HepG2 (cell line): ENCODE data around the gene ANAPC16. TPM values are rescaled to one million over a fixed set of nuclear protein-coding genes. Genes with fewer than 3 reads are reported as not detected.

Source experiments
- BORCS8-MEF2B ChIP-seq: sonication (generic); formaldehyde crosslinking; IDR thresholded peaks from 2 replicates; pipeline ENCODE4 v1.8.0; 2022; ENCODE audit warnings: mild to moderate bottlenecking, missing genetic modification reagents
- BRCA1 ChIP-seq: sonication (generic); formaldehyde crosslinking; IDR thresholded peaks from 2 replicates; pipeline ENCODE4 v1.4.0; 2020; ENCODE audit warnings: missing genetic modification reagents
- CBX5 ChIP-seq: sonication (generic); formaldehyde crosslinking; IDR thresholded peaks from 2 replicates; pipeline ENCODE4 v1.4.0; 2020; ENCODE audit warnings: missing genetic modification reagents, borderline replicate concordance
- FOXK1 ChIP-seq: sonication (generic); formaldehyde crosslinking; IDR thresholded peaks from 2 replicates; pipeline ENCODE4 v1.4.0; 2020; ENCODE audit warnings: low read depth, missing genetic modification reagents, borderline replicate concordance
- GFI1 ChIP-seq: sonication (generic); formaldehyde crosslinking; IDR thresholded peaks from 2 replicates; pipeline ENCODE4 v1.5.0; 2020; ENCODE audit warnings: missing genetic modification reagents, mild to moderate bottlenecking, borderline replicate concordance
- GPN1 ChIP-seq: sonication (generic); formaldehyde crosslinking; IDR thresholded peaks from 2 replicates; pipeline ENCODE4 v1.5.1; 2020; ENCODE audit warnings: missing genetic modification reagents, borderline replicate concordance
- HNRNPUL1 ChIP-seq: fragments of 200-400 bp; formaldehyde crosslinking; IDR thresholded peaks from 2 replicates; pipeline ENCODE4 v1.6.1; 2017; ENCODE audit warnings: low read depth, mild to moderate bottlenecking, low read length, moderate library complexity
- KAT2B ChIP-seq: fragments of 150-350 bp; IDR thresholded peaks from 2 replicates; pipeline ENCODE4 v1.6.1; 2014; ENCODE audit warnings: low read depth, low read length, borderline replicate concordance
- MYC ChIP-seq: sonication (generic); formaldehyde crosslinking; IDR thresholded peaks from 2 replicates; pipeline ENCODE4 v1.9.0; 2021; ENCODE audit warnings: missing genetic modification reagents, borderline replicate concordance
- NR1H2 ChIP-seq: sonication (generic); formaldehyde crosslinking; IDR thresholded peaks from 2 replicates; pipeline ENCODE4 v1.8.1; 2022; ENCODE audit warnings: low read depth, missing genetic modification reagents, borderline replicate concordance
- ONECUT2 ChIP-seq: sonication (generic); formaldehyde crosslinking; IDR thresholded peaks from 2 replicates; pipeline ENCODE4 v1.4.0; 2020; ENCODE audit warnings: missing genetic modification reagents
- PATZ1 ChIP-seq: sonication (generic); formaldehyde crosslinking; IDR thresholded peaks from 2 replicates; pipeline ENCODE4 v1.4.0; 2020; ENCODE audit warnings: missing genetic modification reagents
- PPARG ChIP-seq: conservative IDR thresholded peaks from 2 replicates; pipeline ENCODE4 v1.6.1; 2016; ENCODE audit warnings: missing biosample characterization, missing genetic modification reagents
- SIN3B ChIP-seq: fragments of 150-350 bp; IDR thresholded peaks from 2 replicates; pipeline ENCODE4 v1.6.1; 2014; ENCODE audit warnings: low read length
- SMYD3 ChIP-seq: sonication (generic); formaldehyde crosslinking; IDR thresholded peaks from 2 replicates; pipeline ENCODE4 v1.8.1; 2023; ENCODE audit warnings: mild to moderate bottlenecking, missing genetic modification reagents
- TAF1 ChIP-seq: sonication (generic); formaldehyde crosslinking; IDR thresholded peaks from 2 replicates; pipeline ENCODE4 v1.4.0; 2020; ENCODE audit warnings: missing genetic modification reagents
- TOPORS ChIP-seq: sonication (generic); formaldehyde crosslinking; IDR thresholded peaks from 2 replicates; pipeline ENCODE4 v1.8.0; 2023; ENCODE audit warnings: mild to moderate bottlenecking, missing genetic modification reagents
- YY1 ChIP-seq: IDR thresholded peaks from 2 replicates; pipeline ENCODE4 v1.6.1; 2011; ENCODE audit warnings: low read length, low read depth, moderate library complexity, mild to moderate bottlenecking; ENCODE audit not compliant: insufficient read depth, insufficient replicate concordance
- ZNF451 ChIP-seq: sonication (generic); formaldehyde crosslinking; IDR thresholded peaks from 2 replicates; pipeline ENCODE4 v1.5.0; 2020; ENCODE audit warnings: mild to moderate bottlenecking, missing genetic modification reagents
- ZNF841 ChIP-seq: sonication (generic); formaldehyde crosslinking; IDR thresholded peaks from 2 replicates; pipeline ENCODE4 v1.8.1; 2023; ENCODE audit warnings: missing genetic modification reagents, borderline replicate concordance
- ZNF883 ChIP-seq: sonication (generic); formaldehyde crosslinking; IDR thresholded peaks from 2 replicates; pipeline ENCODE4 v1.5.1; 2020; ENCODE audit warnings: mild to moderate bottlenecking, missing genetic modification reagents; ENCODE audit errors: not compliant biosample characterization
- ZXDC ChIP-seq: sonication (generic); formaldehyde crosslinking; IDR thresholded peaks from 2 replicates; pipeline ENCODE4 v1.5.0; 2020; ENCODE audit warnings: mild to moderate bottlenecking, missing genetic modification reagents
- polyA plus RNA-seq, 8 experiments: library from polyadenylated mRNA; depleted of rRNA in 3 of 8; stranded (reverse) in 7 of 8; unstranded in 1 of 8; fragments of >200 nt; fragmentation: Illumina TruSeq in 4 of 8; extraction: Trizol in 4 of 8; gene quantifications; 2 replicates each; pipeline versions ENCODE4 v1.2.1 to v1.2.3, GENCODE V29; 2011 to 2016; ENCODE audit warnings: low read depth in 4 of 8, missing spikeins in 1 of 8, mixed read lengths in 1 of 8; ENCODE audit not compliant: insufficient read depth in 1 of 8
- total RNA-seq, 5 experiments: library from RNA; depleted of rRNA; stranded (reverse); fragments of >200 nt; fragmentation: Illumina TruSeq; extraction: Trizol; gene quantifications; 2 replicates each; pipeline ENCODE4 v1.2.3, GENCODE V29; 2016; ENCODE audit warnings: low read depth in 1 of 5
- TF ChIP-seq, protein P1 (sequence below): sonication (generic); formaldehyde crosslinking; IDR thresholded peaks from 2 replicates; pipeline ENCODE4 v1.8.1; 2023; ENCODE audit warnings: mild to moderate bottlenecking, missing genetic modification reagents

The ANAPC16 gene
- total and polyA plus RNA-seq, 2 of the 13 experiments (the other 11 are each of a cell fraction or from before 2014, with no cell fraction given), result 74.8 to 89.4 TPM

DNA sequence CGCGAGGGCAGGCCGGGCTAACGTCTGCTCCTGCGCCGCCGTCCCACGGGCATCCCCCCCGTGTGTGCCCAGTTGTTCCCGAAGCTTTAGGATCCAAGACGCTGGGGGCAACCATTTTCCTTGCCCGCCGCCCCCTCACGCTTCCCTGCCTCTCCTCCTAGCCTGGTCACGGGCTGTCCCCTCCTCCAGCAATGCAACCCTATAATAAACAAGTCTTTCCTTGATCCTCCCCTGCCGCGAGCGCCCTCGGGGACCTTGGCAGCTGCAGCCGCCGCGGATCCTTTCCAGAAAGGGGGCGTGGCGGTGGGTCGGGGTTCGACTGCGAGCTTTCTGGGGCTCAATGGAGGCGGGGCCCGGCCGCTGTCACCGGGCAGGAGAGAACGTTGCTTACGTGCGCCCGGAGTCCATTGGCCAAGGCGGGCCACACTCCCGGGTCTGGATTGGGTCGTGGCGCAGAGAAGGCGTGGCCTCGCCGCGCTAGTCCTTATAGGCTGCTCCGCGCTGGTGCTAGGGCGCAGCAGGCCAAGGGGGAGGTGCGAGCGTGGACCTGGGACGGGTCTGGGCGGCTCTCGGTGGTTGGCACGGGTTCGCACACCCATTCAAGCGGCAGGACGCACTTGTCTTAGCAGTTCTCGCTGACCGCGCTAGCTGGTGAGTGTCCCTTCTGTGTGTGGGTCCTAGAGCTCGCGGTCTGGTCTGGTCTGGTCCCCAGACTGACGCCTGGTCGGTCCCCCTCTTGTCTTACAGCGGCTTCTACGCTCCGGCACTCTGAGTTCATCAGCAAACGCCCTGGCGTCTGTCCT is 57.8 kb downstream of the ANAPC16 start, which contains the start of gene DDIT4 (continued):
- TF ChIP-seq BORCS8-MEF2B, result peak; percentile 86; the same call in 1 of the 2 replicates
- TF ChIP-seq NR1H2 (CRISPR knock-in tag), result peak; percentile 55; the same call in 1 of the 2 replicates
- TF ChIP-seq SMYD3 (CRISPR knock-in tag), result peak; percentile 69; the same call in 1 of the 2 replicates
- TF ChIP-seq, protein P1, sequence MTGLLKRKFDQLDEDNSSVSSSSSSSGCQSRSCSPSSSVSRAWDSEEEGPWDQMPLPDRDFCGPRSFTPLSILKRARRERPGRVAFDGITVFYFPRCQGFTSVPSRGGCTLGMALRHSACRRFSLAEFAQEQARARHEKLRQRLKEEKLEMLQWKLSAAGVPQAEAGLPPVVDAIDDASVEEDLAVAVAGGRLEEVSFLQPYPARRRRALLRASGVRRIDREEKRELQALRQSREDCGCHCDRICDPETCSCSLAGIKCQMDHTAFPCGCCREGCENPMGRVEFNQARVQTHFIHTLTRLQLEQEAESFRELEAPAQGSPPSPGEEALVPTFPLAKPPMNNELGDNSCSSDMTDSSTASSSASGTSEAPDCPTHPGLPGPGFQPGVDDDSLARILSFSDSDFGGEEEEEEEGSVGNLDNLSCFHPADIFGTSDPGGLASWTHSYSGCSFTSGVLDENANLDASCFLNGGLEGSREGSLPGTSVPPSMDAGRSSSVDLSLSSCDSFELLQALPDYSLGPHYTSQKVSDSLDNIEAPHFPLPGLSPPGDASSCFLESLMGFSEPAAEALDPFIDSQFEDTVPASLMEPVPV, result no peak; the same call in 1 of the 2 replicates
- TF ChIP-seq BRCA1 (CRISPR knock-in tag), result peak; percentile 95
- no peak; the same call in 1 of the 2 replicates for TF ChIP-seq PPARG (CRISPR knock-in tag)
- 0 out of 2 replicates have a peak, but pooled peaks have one; percentile 54 for TF ChIP-seq SIN3B
- 0 out of 2 replicates have a peak, but pooled peaks have one; percentile 78 for TF ChIP-seq ZNF451 (CRISPR knock-in tag)
- TF ChIP-seq ZNF841 (CRISPR knock-in tag), result no peak
- peak; percentile 99 for TF ChIP-seq TAF1
- TF ChIP-seq FOXK1 (CRISPR knock-in tag), result peak; percentile 62; the same call in 1 of the 2 replicates
- TF ChIP-seq ZXDC (CRISPR knock-in tag), result peak; percentile 89; the same call in 1 of the 2 replicates
- TF ChIP-seq HNRNPUL1, result 0 out of 2 replicates have a peak, but pooled peaks have one; percentile 71
- peak; percentile 40 for TF ChIP-seq GFI1 (CRISPR knock-in tag)
- TF ChIP-seq KAT2B, result no peak
- peak; percentile 52; the same call in 1 of the 2 replicates for TF ChIP-seq ONECUT2 (CRISPR knock-in tag)
- no peak for TF ChIP-seq ZNF883 (CRISPR knock-in tag)
- TF ChIP-seq TOPORS (CRISPR knock-in tag), result peak; percentile 86; the same call in 1 of the 2 replicates
- peak; percentile 91 for TF ChIP-seq CBX5 (CRISPR knock-in tag)
- 0 out of 2 replicates have a peak, but pooled peaks have one; percentile 20 for TF ChIP-seq GPN1 (CRISPR knock-in tag)
- TF ChIP-seq MYC (CRISPR knock-in tag), result peak; percentile 90
- TF ChIP-seq PATZ1 (CRISPR knock-in tag), result peak; percentile 61; the same call in 1 of the 2 replicates
- TF ChIP-seq YY1, result peak; percentile 63
